GM18909 (cell line): ENCODE results near the gene SMAD2.

Source experiments
- ATAC-seq: cut with Tn5 transposase; IDR thresholded peaks from one replicate; pipeline ENCODE4 v1.9.1; 2021; ENCODE audit warnings: mild to moderate bottlenecking; ENCODE audit not compliant: unreplicated experiment, poor library complexity

The SMAD2 gene

GRCh38 chr18:47932603-47933002 is 2.1 kb upstream of the SMAD2 start:
- ATAC-seq: no peak

- no peak for ATAC-seq
Observed at GRCh38 chr18:47932190-47932589, 1.7 kb upstream of the SMAD2 start.

- no peak for ATAC-seq
Observed at GRCh38 chr18:47931718-47932103, 1.3 kb upstream of the SMAD2 start.

GRCh38 chr18:47930931-47931717 is 665 bp upstream of the SMAD2 start:
- peak; percentile 84 for ATAC-seq

- no peak for ATAC-seq
Observed at GRCh38 chr18:47929681-47930198, 719 bp downstream of the SMAD2 start.

- ATAC-seq: no peak
Observed at GRCh38 chr18:47928466-47928865, 2.0 kb downstream of the SMAD2 start.

- no peak for ATAC-seq
Observed at GRCh38 chr18:47926101-47926850, 4.2 kb downstream of the SMAD2 start.

GRCh38 chr18:47919916-47920315 is 10.5 kb downstream of the SMAD2 start:
- ATAC-seq: no peak

GRCh38 chr18:47917923-47918610 is 12.4 kb downstream of the SMAD2 start:
- peak; percentile 67 for ATAC-seq

GRCh38 chr18:47915930-47916329 is 14.5 kb downstream of the SMAD2 start:
- ATAC-seq: no peak

GRCh38 chr18:47915229-47915628 is 15.2 kb downstream of the SMAD2 start:
- no peak for ATAC-seq

GRCh38 chr18:47912794-47913585 is 17.5 kb downstream of the SMAD2 start:
- ATAC-seq: no peak

- no peak for ATAC-seq
Observed at GRCh38 chr18:47912343-47912742, 18.1 kb downstream of the SMAD2 start.

- ATAC-seq: no peak
Observed at GRCh38 chr18:47911877-47912276, 18.6 kb downstream of the SMAD2 start.

- ATAC-seq: no peak
Observed at GRCh38 chr18:47909484-47909883, 21.0 kb downstream of the SMAD2 start.

GRCh38 chr18:47908592-47908991 is 21.9 kb downstream of the SMAD2 start:
- ATAC-seq: no peak

GRCh38 chr18:47906408-47906807 is 24.1 kb downstream of the SMAD2 start:
- ATAC-seq: no peak

- no peak for ATAC-seq
Observed at GRCh38 chr18:47903809-47904208, 26.6 kb downstream of the SMAD2 start.

- ATAC-seq: peak; percentile 94
Observed at GRCh38 chr18:47901624-47902362, 28.7 kb downstream of the SMAD2 start.
